Naive thymus-derived CD4-positive, alpha-beta T cell (primary cell): ENCODE results near the gene ATOH8. TPM values are rescaled to one million over a fixed set of nuclear protein-coding genes. Genes with fewer than 3 reads are reported as not detected.

Experiments
- ATAC-seq: fragments of 150-1000 bp; cut with Tn5 transposase; 2 replicates; pipeline ENCODE4 v1.10.0; 2021; ENCODE audit warnings: mild to moderate bottlenecking, moderate library complexity
- CTCF ChIA-PET: fragments of 350-600 bp; sonication (Branson Sonifier 250); formaldehyde crosslinking; loops from one replicate; lab custom pipeline; 2021; ENCODE audit warnings: antibody characterized with exemption; lab: Charles Lee
- POLR2A ChIA-PET: fragments of 350-600 bp; sonication (Branson Sonifier 250); formaldehyde crosslinking; loops from one replicate; lab custom pipeline; 2021; ENCODE audit warnings: antibody characterized with exemption, inconsistent platforms; lab: Charles Lee
- DNase-seq, 9 donors: peaks; one replicate each; pipeline versions ENCODE4 v3.0.0 to v3.0.0-alpha.2; 2020 to 2022; ENCODE audit warnings: mixed read lengths in 1 of 9
- H3K27ac ChIP-seq: one replicate; pipeline ENCODE4 v1.7.0; 2013; ENCODE audit warnings: mild to moderate bottlenecking, low read depth, low read length, moderate library complexity
- H3K27me3 ChIP-seq, 2 donors: one replicate each; pipeline ENCODE4 v1.7.0; 2013; ENCODE audit warnings: low read length in 2 of 2, mild to moderate bottlenecking in 2 of 2, moderate library complexity in 2 of 2; ENCODE audit not compliant: control insufficient read depth in 2 of 2, insufficient read depth in 2 of 2
- H3K36me3 ChIP-seq, 3 experiments: 1 replicate in 2 of 3; 2 replicates in 1 of 3; pipeline ENCODE4 v1.7.0; 2013; ENCODE audit warnings: low read length in 3 of 3, mild to moderate bottlenecking in 3 of 3, moderate library complexity in 1 of 3; ENCODE audit not compliant: insufficient read depth in 3 of 3, control insufficient read depth in 2 of 3
- H3K4me1 ChIP-seq, 2 donors: one replicate each; pipeline ENCODE4 v1.7.0; 2013; ENCODE audit warnings: low read length in 2 of 2, mild to moderate bottlenecking in 2 of 2, moderate library complexity in 1 of 2; ENCODE audit not compliant: control insufficient read depth in 2 of 2, insufficient read depth in 2 of 2
- H3K4me3 ChIP-seq: 2 replicates; pipeline ENCODE4 v1.7.0; 2013; ENCODE audit warnings: mild to moderate bottlenecking, low read length
- H3K9me3 ChIP-seq, 3 experiments: 1 replicate in 2 of 3; 2 replicates in 1 of 3; pipeline ENCODE4 v1.7.0; 2013; ENCODE audit warnings: low read length in 3 of 3; ENCODE audit not compliant: control insufficient read depth in 2 of 3
- H3K27ac Mint-ChIP-seq, 9 donors: one replicate each; pipeline ENCODE4 v1.8.0; 2020 to 2022; ENCODE audit warnings: mixed read lengths in 9 of 9, mild to moderate bottlenecking in 8 of 9, moderate library complexity in 5 of 9, inconsistent platforms in 2 of 9
- H3K27me3 Mint-ChIP-seq, 5 donors: one replicate each; pipeline ENCODE4 v1.8.0; 2021 to 2022; ENCODE audit warnings: mixed read lengths in 5 of 5, mild to moderate bottlenecking in 1 of 5
- H3K36me3 Mint-ChIP-seq, 5 donors: one replicate each; pipeline ENCODE4 v1.8.0; 2020 to 2022; ENCODE audit warnings: mixed read lengths in 5 of 5, mild to moderate bottlenecking in 3 of 5, inconsistent platforms in 1 of 5
- H3K4me1 Mint-ChIP-seq, 7 donors: one replicate each; pipeline ENCODE4 v1.8.0; 2020 to 2022; ENCODE audit warnings: mixed read lengths in 7 of 7, mild to moderate bottlenecking in 3 of 7, inconsistent platforms in 1 of 7
- H3K4me3 Mint-ChIP-seq, 10 donors: one replicate each; pipeline ENCODE4 v1.8.0; 2020 to 2022; ENCODE audit warnings: mild to moderate bottlenecking in 10 of 10, mixed read lengths in 10 of 10, moderate library complexity in 6 of 10, inconsistent platforms in 2 of 10
- H3K9me3 Mint-ChIP-seq, 11 donors: one replicate each; pipeline ENCODE4 v1.8.0; 2020 to 2022; ENCODE audit warnings: mixed read lengths in 11 of 11, mild to moderate bottlenecking in 4 of 11, inconsistent platforms in 1 of 11, moderate library complexity in 1 of 11
- intact Hi-C, 2 donors: fragments of 100-400 bp; cut with micrococcal nuclease; formaldehyde crosslinking; loops; one replicate each; pipeline ENCODE4 v1.15.1; 2023
- polyA plus RNA-seq, 2 donors: library from polyadenylated mRNA; unstranded; fragments of 300-500 nt; fragmentation: Illumina TruSeq; gene quantifications; one replicate each; pipeline ENCODE4 v1.2.3, GENCODE V29; 2021
- total RNA-seq, 6 experiments: library from RNA in 5 of 6; stranded (reverse) in 5 of 6; gene quantifications; 1 replicate in 5 of 6; 2 replicates in 1 of 6; pipeline ENCODE4 v1.2.3 and lab custom pipeline; 2021 to 2026

Gene ATOH8
- total and polyA plus RNA-seq, 7 experiments from 2014 or later = 0.42 to 0.73 TPM; not detected in 5

DNA sequence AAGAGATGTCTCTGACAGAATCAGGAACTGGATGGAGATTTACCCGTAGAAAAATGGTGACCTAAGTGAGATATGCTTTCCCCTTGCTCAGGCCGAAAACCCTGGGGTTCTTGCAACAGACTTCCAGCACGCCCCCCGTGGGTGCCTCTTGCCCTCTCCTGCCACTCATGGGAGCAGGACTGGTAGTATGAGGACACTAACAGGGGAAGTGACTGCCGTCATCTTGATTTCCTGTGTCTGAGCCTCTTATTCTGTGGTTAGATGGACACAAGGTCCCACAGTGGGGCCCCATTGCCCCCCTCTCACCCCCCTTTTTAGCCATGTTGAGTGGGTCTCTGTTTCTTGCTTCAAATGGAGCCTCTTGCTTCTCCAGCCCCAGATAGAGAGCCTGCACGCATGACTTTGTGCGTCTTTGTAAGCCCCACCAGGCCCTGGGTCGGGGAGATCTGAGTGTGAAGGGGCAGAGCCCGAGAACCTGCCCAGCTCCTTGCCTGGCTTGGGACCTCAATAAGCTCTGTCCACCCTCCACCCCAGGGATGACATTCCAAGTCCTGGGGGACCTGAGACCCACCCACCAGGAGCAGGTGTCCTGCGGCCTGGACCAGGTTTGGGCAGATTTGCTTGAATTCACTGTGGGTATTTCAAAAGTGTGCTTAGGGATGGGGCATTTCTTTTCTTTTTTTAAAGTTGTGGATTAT, 47.0 kb upstream of the ATOH8 start:
- peaks cover 0 to 1% (median 0%) of the 10 kb centered on the region in 11 donors for H3K9me3 Mint-ChIP-seq
- Histone ChIP-seq H3K27me3 (peaks cover 0 to 4% of the 10 kb centered on the region in 2 donors), H3K4me3 (no peak overlapping the region), H3K27ac (no peak overlapping the region), H3K36me3 (no peaks in the 10 kb centered on the region), H3K9me3 (no peaks in the 10 kb centered on the region), H3K4me1 (peaks cover 0 to 25% of the 10 kb centered on the region in 2 donors)
- H3K4me3 Mint-ChIP-seq = peak overlapping the region in 2 of 10 donors; percentile 6 to 20
- H3K36me3 Mint-ChIP-seq = peaks cover 0 to 1% (median 0%) of the 10 kb centered on the region in 5 donors
- H3K27ac Mint-ChIP-seq = peak overlapping the region in 1 of 9 donors; percentile 90
- ChIA-PET CTCF (interaction anchor here (1.1 to 2.9 kb wide), 5 partner anchors 13 to 316 kb away, joined by 3 to 14 read pairs (median 5); no protein-coding TSS in a partner anchor), POLR2A (no interaction called here)
- DNase-seq = no peak
- intact Hi-C loops = loop anchor here (1.0 to 5.0 kb wide), 7 partner anchors 9 to 331 kb away; no protein-coding TSS in a partner anchor
- peak; percentile 64 for ATAC-seq
- H3K27me3 Mint-ChIP-seq = peaks cover 0 to 7% (median 4%) of the 10 kb centered on the region in 5 donors
- peaks cover 0 to 77% (median 5%) of the 10 kb centered on the region in 7 donors for H3K4me1 Mint-ChIP-seq

DNA sequence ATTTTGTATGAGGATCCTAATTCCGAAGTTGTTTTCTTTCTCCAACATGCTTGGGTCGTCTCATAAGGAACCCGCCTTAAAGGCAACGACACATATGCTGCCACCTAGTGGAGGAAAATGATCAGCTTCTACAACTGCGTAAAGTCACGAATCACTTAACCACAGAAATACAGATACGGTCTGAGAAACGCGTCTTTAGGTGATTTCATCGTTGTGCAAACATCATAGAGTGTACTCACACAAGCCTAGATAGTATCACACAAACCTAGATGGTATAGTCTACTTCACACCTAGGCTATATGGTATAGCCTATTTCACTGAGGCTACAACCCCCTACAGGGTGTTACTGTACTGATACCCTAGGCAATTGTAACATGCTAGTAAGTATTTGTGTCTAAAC, 46.5 kb upstream of the ATOH8 start:
- ATAC-seq = peak; percentile 85
- Mint-ChIP-seq H3K9me3 (peaks cover 0 to 1% (median 0%) of the 10 kb centered on the region in 11 donors), H3K36me3 (peaks cover 0 to 1% (median 0%) of the 10 kb centered on the region in 5 donors), H3K27ac (peak overlapping the region in 1 of 9 donors; percentile 90), H3K27me3 (peaks cover 0 to 7% (median 4%) of the 10 kb centered on the region in 5 donors), H3K4me1 (peaks cover 0 to 74% (median 5%) of the 10 kb centered on the region in 7 donors), H3K4me3 (peak overlapping the region in 1 of 10 donors; percentile 6)
- ChIA-PET CTCF (interaction anchor here (1.0 to 2.9 kb wide), 8 partner anchors 10 to 316 kb away, joined by 3 to 14 read pairs (median 4); no protein-coding TSS in a partner anchor), POLR2A (no interaction called here)
- peak in 8 of 9 donors; percentile 38 to 75 (median 66) for DNase-seq
- Histone ChIP-seq H3K9me3 (no peaks in the 10 kb centered on the region), H3K27me3 (peaks cover 0 to 4% of the 10 kb centered on the region in 2 donors), H3K4me3 (no peak overlapping the region), H3K4me1 (peaks cover 0 to 25% of the 10 kb centered on the region in 2 donors), H3K27ac (no peak overlapping the region), H3K36me3 (no peaks in the 10 kb centered on the region)
- intact Hi-C loops = loop anchor here (1.0 to 5.0 kb wide), 7 partner anchors 8 to 330 kb away; no protein-coding TSS in a partner anchor

DNA sequence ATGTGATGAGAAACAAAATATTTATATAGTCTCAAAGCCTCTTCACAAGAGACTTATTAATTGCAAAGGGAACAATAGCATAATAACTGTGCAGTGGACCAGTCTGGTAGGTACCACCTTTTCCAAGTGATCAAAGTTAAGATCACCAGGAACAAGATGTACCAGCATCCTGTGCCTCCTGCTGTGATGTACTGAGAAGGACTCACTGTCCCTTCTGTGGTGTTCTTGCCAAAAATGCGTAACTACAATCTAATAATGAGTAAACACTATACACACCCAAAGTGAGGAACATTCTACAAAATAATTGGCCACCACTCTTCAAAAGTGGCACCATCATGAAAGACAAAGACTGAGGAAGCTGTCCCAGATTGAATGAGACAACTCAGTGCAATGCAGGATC, 45.1 kb upstream of the ATOH8 start:
- no peaks in the 10 kb centered on the region for H3K9me3 ChIP-seq
- intact Hi-C loops = loop anchor here in 1 of 2 donors (5.0 kb wide), 1 partner anchor 329 kb away; no protein-coding TSS in a partner anchor
- peaks cover 0 to 4% of the 10 kb centered on the region in 2 donors for H3K27me3 ChIP-seq
- peaks cover 0 to 23% of the 10 kb centered on the region in 2 donors for H3K4me1 ChIP-seq
- no peak overlapping the region for H3K4me3 ChIP-seq
- Mint-ChIP-seq H3K4me1 (peaks cover 0 to 69% (median 5%) of the 10 kb centered on the region in 7 donors), H3K4me3 (no peak overlapping the region), H3K27ac (no peak overlapping the region), H3K36me3 (peaks cover 0 to 1% (median 0%) of the 10 kb centered on the region in 5 donors), H3K9me3 (peaks cover 0 to 1% (median 0%) of the 10 kb centered on the region in 11 donors), H3K27me3 (peaks cover 0 to 7% (median 3%) of the 10 kb centered on the region in 5 donors)
- CTCF ChIA-PET = interaction anchor here (0.9 to 2.4 kb wide), 7 partner anchors 9 to 71 kb away, joined by 3 to 9 read pairs (median 4); no protein-coding TSS in a partner anchor
- POLR2A ChIA-PET = no interaction called here
- H3K36me3 ChIP-seq = no peaks in the 10 kb centered on the region
- no peak overlapping the region for H3K27ac ChIP-seq
- DNase-seq (no peak), ATAC-seq (no peak)

DNA sequence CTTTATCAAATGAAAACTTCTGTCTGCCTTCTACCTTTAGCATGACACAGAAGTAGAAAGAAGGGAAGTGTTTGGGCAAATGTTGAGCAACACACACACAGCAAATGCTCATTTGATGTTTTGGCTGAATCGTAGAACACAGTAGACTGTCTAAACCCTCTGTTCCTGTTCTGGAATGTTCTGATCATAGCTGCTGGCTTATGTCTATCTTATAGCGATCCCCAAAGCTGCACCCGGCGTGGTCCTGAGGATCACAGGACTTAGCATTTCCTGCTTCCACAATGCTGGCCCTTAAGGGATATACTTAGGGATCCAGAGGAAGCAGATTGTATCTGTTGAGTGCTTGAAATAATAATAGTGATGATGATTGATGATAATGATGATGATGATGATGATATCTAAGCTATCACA, 44.4 kb upstream of the ATOH8 start:
- peaks cover 0 to 1% (median 0%) of the 10 kb centered on the region in 11 donors for H3K9me3 Mint-ChIP-seq
- H3K4me3 Mint-ChIP-seq = no peak overlapping the region
- POLR2A ChIA-PET = no interaction called here
- H3K27me3 Mint-ChIP-seq = peaks cover 0 to 7% (median 3%) of the 10 kb centered on the region in 5 donors
- H3K36me3 ChIP-seq = no peaks in the 10 kb centered on the region
- H3K9me3 ChIP-seq = no peaks in the 10 kb centered on the region
- ATAC-seq (no peak), DNase-seq (peak in 1 of 9 donors; percentile 20)
- intact Hi-C loops = loop anchor here in 1 of 2 donors (5.0 kb wide), 1 partner anchor 328 kb away; no protein-coding TSS in a partner anchor
- H3K27ac ChIP-seq = no peak overlapping the region
- H3K27ac Mint-ChIP-seq = peak overlapping the region in 1 of 9 donors; percentile 11
- peaks cover 0 to 73% (median 6%) of the 10 kb centered on the region in 7 donors for H3K4me1 Mint-ChIP-seq
- CTCF ChIA-PET = interaction anchor here (0.9 to 2.4 kb wide), 7 partner anchors 10 to 288 kb away, joined by 3 to 7 read pairs (median 3); no protein-coding TSS in a partner anchor
- peaks cover 0 to 4% of the 10 kb centered on the region in 2 donors for H3K27me3 ChIP-seq
- H3K36me3 Mint-ChIP-seq = peaks cover 0 to 5% (median 0%) of the 10 kb centered on the region in 5 donors
- H3K4me1 ChIP-seq = peaks cover 0 to 16% of the 10 kb centered on the region in 2 donors
- no peak overlapping the region for H3K4me3 ChIP-seq

DNA sequence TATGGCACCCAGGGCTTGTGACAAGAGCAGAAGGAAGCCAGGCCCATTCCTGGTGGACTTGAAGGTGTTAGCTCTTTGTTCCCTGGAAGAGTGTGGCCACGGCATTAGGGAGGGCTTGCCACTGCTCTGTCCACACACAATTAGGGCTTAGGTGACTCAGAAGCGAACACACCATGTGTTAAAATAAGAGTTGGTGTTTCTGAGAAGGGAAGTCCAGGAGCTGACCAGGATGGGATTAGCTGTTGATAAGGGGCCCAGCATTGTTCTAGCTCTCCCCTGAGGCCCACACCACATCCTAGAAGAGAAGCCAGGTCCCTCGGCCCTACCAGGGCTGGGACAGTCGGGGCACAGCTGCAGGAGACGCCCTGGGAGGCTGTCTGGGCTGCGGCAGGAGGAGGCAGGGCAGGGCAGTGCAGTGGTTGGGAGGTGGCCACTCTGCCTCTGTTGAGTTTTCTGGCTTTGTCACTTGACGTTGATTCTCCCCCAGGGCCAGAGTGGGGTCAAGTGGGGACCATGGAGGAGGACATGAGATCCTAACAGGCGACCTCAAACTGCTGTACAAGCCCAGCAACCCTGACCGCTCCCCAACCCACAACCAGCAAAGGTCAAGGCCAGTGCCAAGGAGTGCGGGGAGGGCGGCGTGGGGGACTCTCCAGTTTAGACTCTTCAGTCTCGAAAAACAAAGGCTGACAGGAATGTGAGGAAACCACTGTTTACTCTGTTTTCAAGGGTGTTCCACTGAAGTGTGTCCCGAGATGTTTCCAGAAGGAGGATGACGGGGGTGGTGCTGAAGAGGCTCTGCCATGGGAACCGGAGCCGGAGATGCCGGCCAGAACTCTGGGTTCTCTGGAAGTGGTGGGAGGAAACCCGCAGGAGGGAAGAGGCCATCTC, 42.9 kb upstream of the ATOH8 start:
- H3K27ac Mint-ChIP-seq = peak overlapping the region in 1 of 9 donors; percentile 58
- ChIA-PET POLR2A (no interaction called here), CTCF (interaction anchor here (1.6 to 2.4 kb wide), 2 partner anchors 35 to 74 kb away, joined by 3 to 7 read pairs; no protein-coding TSS in a partner anchor)
- H3K27me3 Mint-ChIP-seq = peaks cover 0 to 5% (median 3%) of the 10 kb centered on the region in 5 donors
- H3K4me1 Mint-ChIP-seq = peaks cover 0 to 75% (median 9%) of the 10 kb centered on the region in 7 donors
- Histone ChIP-seq H3K4me1 (peaks cover 0 to 3% of the 10 kb centered on the region in 2 donors), H3K4me3 (no peak overlapping the region), H3K27me3 (peaks cover 0 to 4% of the 10 kb centered on the region in 2 donors), H3K9me3 (no peaks in the 10 kb centered on the region), H3K27ac (no peak overlapping the region), H3K36me3 (no peaks in the 10 kb centered on the region)
- ATAC-seq = no peak
- no peaks in the 10 kb centered on the region for H3K9me3 Mint-ChIP-seq
- intact Hi-C loops = no loop called here
- H3K4me3 Mint-ChIP-seq = no peak overlapping the region
- DNase-seq = peak in 1 of 9 donors; percentile 20
- H3K36me3 Mint-ChIP-seq = peaks cover 0 to 5% (median 0%) of the 10 kb centered on the region in 5 donors
